H1 (cell line): ENCODE measurements around the gene CASR. TPM values are rescaled to one million over a fixed set of nuclear protein-coding genes. Genes with fewer than 3 reads are reported as not detected.

Experiments
- CTCF ChIA-PET: fragments of 300-600 bp; sonication (Branson Sonifier 250); formaldehyde crosslinking; loops from one replicate; lab custom pipeline; 2021; ENCODE audit not compliant: partially characterized antibody; lab: Charles Lee
- POLR2A ChIA-PET: fragments of 300-600 bp; sonication (Branson Sonifier 250); formaldehyde crosslinking; loops from one replicate; lab custom pipeline; 2021; ENCODE audit warnings: inconsistent platforms; ENCODE audit not compliant: partially characterized antibody; lab: Charles Lee
- DNase-seq, 2 experiments: peaks; one replicate each; pipeline versions ENCODE4 v3.0.0 to v3.0.0-alpha.2; 2010 to 2022; ENCODE audit warnings: low spot score in 2 of 2, low read depth in 1 of 2, mixed read lengths in 1 of 2
- FAIRE-seq: peaks from 2 replicates; lab custom pipeline; 2011; peaks lifted over from hg19 to GRCh38; lab: Jason Lieb, UNC
- H2AFZ ChIP-seq: 2 replicates; pipeline ENCODE4 v1.8.1; 2012; ENCODE audit warnings: low read length, inconsistent platforms
- H2AK5ac ChIP-seq: 2 replicates; pipeline ENCODE4 v1.6.1; 2013; ENCODE audit warnings: low read depth, low read length
- H2BK120ac ChIP-seq: replicated peaks from 2 replicates; pipeline ENCODE3; 2013; ENCODE audit warnings: low read depth, low read length, inconsistent platforms
- H2BK12ac ChIP-seq: 2 replicates; pipeline ENCODE4 v1.6.1; 2013; ENCODE audit warnings: low read depth, low read length
- H2BK15ac ChIP-seq: 2 replicates; pipeline ENCODE4 v1.6.1; 2013; ENCODE audit warnings: low read length
- H2BK20ac ChIP-seq: 2 replicates; pipeline ENCODE4 v1.6.1; 2013; ENCODE audit warnings: low read length
- H2BK5ac ChIP-seq: 2 replicates; pipeline ENCODE4 v1.6.1; 2013; ENCODE audit warnings: low read depth, low read length
- H3K14ac ChIP-seq: 2 replicates; pipeline ENCODE4 v1.6.1; 2013; ENCODE audit warnings: inconsistent platforms; ENCODE audit not compliant: insufficient read length
- H3K18ac ChIP-seq: 2 replicates; pipeline ENCODE4 v1.6.1; 2013; ENCODE audit warnings: low read length; ENCODE audit errors: extremely low read depth
- H3K23ac ChIP-seq: 2 replicates; pipeline ENCODE4 v1.6.1; 2013; ENCODE audit warnings: inconsistent platforms; ENCODE audit not compliant: insufficient read length
- H3K23me2 ChIP-seq: 2 replicates; pipeline ENCODE4 v1.6.1; 2013; ENCODE audit warnings: low read depth, low read length
- H3K27ac ChIP-seq: 2 replicates; pipeline ENCODE4 v1.6.1; 2011; ENCODE audit warnings: low read depth, low read length, inconsistent platforms
- H3K27me3 ChIP-seq, 4 experiments: replicated peaks in 1 of 4; 1 replicate in 1 of 4; 2 replicates in 3 of 4; pipeline versions ENCODE4 v1.6.1 to v1.8.1; 2011 to 2013; ENCODE audit warnings: low read length in 3 of 4, mild to moderate bottlenecking in 3 of 4, inconsistent platforms in 2 of 4, mixed read lengths in 2 of 4, moderate library complexity in 1 of 4; ENCODE audit not compliant: control insufficient read depth in 3 of 4, insufficient read depth in 3 of 4; ENCODE audit errors: extremely low read depth in 1 of 4
- H3K36me3 ChIP-seq, 4 experiments: 2 replicates each; pipeline versions ENCODE4 v1.6.1 to v1.8.1; 2011 to 2013; ENCODE audit warnings: mild to moderate bottlenecking in 4 of 4, low read length in 3 of 4, moderate library complexity in 2 of 4, control low read depth in 1 of 4, inconsistent platforms in 1 of 4; ENCODE audit not compliant: insufficient read depth in 4 of 4, control insufficient read depth in 2 of 4
- H3K4ac ChIP-seq: replicated peaks from 2 replicates; pipeline ENCODE3; 2013; ENCODE audit warnings: low read length, low read depth, mixed read lengths, inconsistent platforms; ENCODE audit not compliant: insufficient read length
- H3K4me1 ChIP-seq, 4 experiments: replicated peaks in 1 of 4; 1 replicate in 1 of 4; 2 replicates in 3 of 4; pipeline versions ENCODE4 v1.6.1 to v1.8.1; 2011 to 2013; ENCODE audit warnings: low read length in 3 of 4, inconsistent platforms in 2 of 4, mixed read lengths in 1 of 4; ENCODE audit not compliant: insufficient read depth in 4 of 4, control insufficient read depth in 3 of 4
- H3K4me2 ChIP-seq, 2 experiments: 2 replicates each; pipeline versions ENCODE4 v1.6.1 to v1.8.1; 2011 to 2013; ENCODE audit warnings: low read depth in 2 of 2, low read length in 2 of 2, control low read depth in 1 of 2, inconsistent platforms in 1 of 2, mild to moderate bottlenecking in 1 of 2; ENCODE audit not compliant: insufficient read depth in 1 of 2
- H3K4me3 ChIP-seq, 4 experiments: fragments of 200-600, 300-600 bp in 1 of 4; sonication (generic), shearing (Covaris generic), sonication (Bioruptor Twin) in 1 of 4; 2 replicates each; pipeline versions ENCODE4 v1.5.1 to v1.8.1; 2011 to 2016; ENCODE audit warnings: low read length in 4 of 4, low read depth in 3 of 4, control low read depth in 2 of 4, inconsistent platforms in 2 of 4, mild to moderate bottlenecking in 2 of 4, mixed read lengths in 1 of 4, moderate library complexity in 1 of 4; ENCODE audit not compliant: insufficient read depth in 2 of 4; ENCODE audit errors: extremely low read depth in 1 of 4
- H3K56ac ChIP-seq: replicated peaks from 2 replicates; pipeline ENCODE3; 2013; ENCODE audit warnings: low read depth, mild to moderate bottlenecking, mixed read lengths, low read length, inconsistent platforms; ENCODE audit not compliant: insufficient read length
- H3K79me1 ChIP-seq: 2 replicates; pipeline ENCODE4 v1.6.1; 2013; ENCODE audit warnings: low read depth, low read length, control low read depth
- H3K79me2 ChIP-seq, 2 experiments: 2 replicates each; pipeline versions ENCODE4 v1.6.1 to v1.8.1; 2012 to 2013; ENCODE audit warnings: low read length in 2 of 2, mild to moderate bottlenecking in 2 of 2, inconsistent platforms in 1 of 2; ENCODE audit not compliant: insufficient read depth in 2 of 2, control insufficient read depth in 1 of 2
- H3K9ac ChIP-seq, 4 experiments: replicated peaks in 1 of 4; 1 replicate in 1 of 4; 2 replicates in 3 of 4; pipeline versions ENCODE4 v1.6.1 to v1.8.1; 2011 to 2013; ENCODE audit warnings: low read depth in 3 of 4, low read length in 3 of 4, control low read depth in 2 of 4, mild to moderate bottlenecking in 2 of 4, moderate library complexity in 2 of 4, inconsistent platforms in 1 of 4; ENCODE audit errors: extremely low read depth in 1 of 4
- H3K9me3 ChIP-seq, 2 experiments: 2 replicates each; pipeline versions ENCODE4 v1.6.1 to v1.8.1; 2012 to 2013; ENCODE audit warnings: mild to moderate bottlenecking in 2 of 2, moderate library complexity in 2 of 2, control low read depth in 1 of 2, inconsistent platforms in 1 of 2, low read depth in 1 of 2, low read length in 1 of 2, mixed read lengths in 1 of 2; ENCODE audit not compliant: insufficient read depth in 2 of 2
- H4K20me1 ChIP-seq, 2 experiments: replicated peaks in 1 of 2; 2 replicates each; pipeline versions ENCODE3 to v1.8.1; 2011 to 2013; ENCODE audit warnings: inconsistent platforms in 2 of 2, low read length in 2 of 2, mild to moderate bottlenecking in 1 of 2; ENCODE audit not compliant: insufficient read depth in 2 of 2, control insufficient read depth in 1 of 2
- H4K5ac ChIP-seq: 2 replicates; pipeline ENCODE4 v1.6.1; 2013; ENCODE audit warnings: low read length, low read depth, mixed read lengths, inconsistent platforms; ENCODE audit not compliant: insufficient read length
- H4K8ac ChIP-seq: 2 replicates; pipeline ENCODE4 v1.8.0; 2013; ENCODE audit warnings: mild to moderate bottlenecking, moderate library complexity, low read length, inconsistent platforms; ENCODE audit not compliant: insufficient read depth; ENCODE audit errors: extremely low read depth
- H4K91ac ChIP-seq: replicated peaks from 2 replicates; pipeline ENCODE3; 2013; ENCODE audit warnings: low read length, mixed read lengths, inconsistent platforms; ENCODE audit not compliant: insufficient read length
- BACH1 ChIP-seq: IDR thresholded peaks from 2 replicates; pipeline ENCODE4 v1.6.1; 2012; ENCODE audit warnings: low read length, improper control_type of control experiment
- CREB1 ChIP-seq: IDR thresholded peaks from 2 replicates; pipeline ENCODE4 v1.6.1; 2012; ENCODE audit warnings: inconsistent platforms
- CTBP2 ChIP-seq: IDR thresholded peaks from 2 replicates; pipeline ENCODE4 v1.7.0; 2011; ENCODE audit warnings: borderline replicate concordance, mild to moderate bottlenecking, moderate library complexity, mixed read lengths, low read length; ENCODE audit not compliant: insufficient read depth, insufficient read length
- HDAC2 ChIP-seq, 2 experiments: fragments of 300-600 bp in 1 of 2; sonication (generic) in 1 of 2; IDR thresholded peaks; 2 replicates each; pipeline ENCODE4 v1.6.1; 2011 to 2012; ENCODE audit warnings: low read depth in 2 of 2, low read length in 2 of 2, mild to moderate bottlenecking in 2 of 2, moderate library complexity in 2 of 2, borderline replicate concordance in 1 of 2, inconsistent platforms in 1 of 2
- KDM1A ChIP-seq: fragments of 200-600, 300-600 bp; sonication (generic); IDR thresholded peaks from 2 replicates; pipeline ENCODE4 v1.7.1; 2016; ENCODE audit warnings: mild to moderate bottlenecking, low read length, borderline replicate concordance
- NRF1 ChIP-seq: IDR thresholded peaks from 2 replicates; pipeline ENCODE4 v1.6.1; 2011; ENCODE audit warnings: mild to moderate bottlenecking, low read depth, low read length, improper control_type of control experiment
- PHF8 ChIP-seq: fragments of 200-600 bp; sonication (generic); conservative IDR thresholded peaks from 2 replicates; pipeline ENCODE4 v1.7.1; 2012; ENCODE audit warnings: low read depth, mild to moderate bottlenecking, inconsistent platforms, low read length, moderate library complexity
- POLR2A ChIP-seq, 2 experiments: IDR thresholded peaks; 1 replicate in 1 of 2; 2 replicates in 1 of 2; pipeline ENCODE4 v1.6.1; 2011; ENCODE audit warnings: low read depth in 2 of 2, low read length in 2 of 2, mild to moderate bottlenecking in 2 of 2; ENCODE audit errors: control extremely low read depth in 1 of 2
- POU5F1 ChIP-seq: IDR thresholded peaks from 2 replicates; pipeline ENCODE4 v1.6.1; 2011; ENCODE audit warnings: low read depth, mild to moderate bottlenecking, low read length, moderate library complexity
- RAD21 ChIP-seq, 2 experiments: IDR thresholded peaks in 1 of 2; conservative IDR thresholded peaks in 1 of 2; 2 replicates each; pipeline ENCODE4 v1.6.1; 2011; ENCODE audit warnings: low read depth in 2 of 2, low read length in 2 of 2, improper control_type of control experiment in 1 of 2, inconsistent platforms in 1 of 2, mild to moderate bottlenecking in 1 of 2, moderate library complexity in 1 of 2
- RFX5 ChIP-seq: IDR thresholded peaks from 2 replicates; pipeline ENCODE4 v1.6.1; 2011; ENCODE audit warnings: low read depth, low read length, improper control_type of control experiment, borderline replicate concordance
- RNF2 ChIP-seq: fragments of 200-900, 300-1000 bp; sonication (generic); IDR thresholded peaks from 2 replicates; pipeline ENCODE4 v1.7.1; 2016; ENCODE audit warnings: borderline replicate concordance, low read depth, mild to moderate bottlenecking, antibody characterized with exemption, low read length; ENCODE audit not compliant: poor library complexity, severe bottlenecking; ENCODE audit errors: missing control alignments
- SIN3A ChIP-seq, 2 experiments: IDR thresholded peaks in 1 of 2; conservative IDR thresholded peaks in 1 of 2; 2 replicates each; pipeline ENCODE4 v1.6.1; 2011 to 2012; ENCODE audit warnings: low read length in 2 of 2, improper control_type of control experiment in 1 of 2, low read depth in 1 of 2, mild to moderate bottlenecking in 1 of 2
- WGBS, 2 experiments: shearing (Covaris generic) in 1 of 2; methylation state at CpG; one replicate each; pipeline versions ENCODE4 v1.1.6 to v1.1.7; 2013 to 2015; ENCODE audit warnings: low lambda C conversion rate in 2 of 2, mixed read lengths in 2 of 2, inconsistent platforms in 1 of 2, low coverage in 1 of 2, missing lambda C conversion rate in 1 of 2; ENCODE audit not compliant: insufficient replicate concordance in 2 of 2, insufficient coverage in 1 of 2, insufficient read length in 1 of 2; ENCODE audit errors: extremely low coverage in 1 of 2, missing lambda C conversion rate in 1 of 2; 5-methylcytosine and 5-hydroxymethylcytosine counted together
- polyA plus RNA-seq, 7 experiments: library from polyadenylated mRNA; depleted of rRNA in 3 of 7; stranded (reverse) in 5 of 7; unstranded in 2 of 7; fragments of >200 nt in 5 of 7; fragments of 200-250 nt in 2 of 7; gene quantifications; 1 replicate in 5 of 7; 2 replicates in 1 of 7; 4 replicates in 1 of 7; pipeline versions ENCODE4 v1.2.1 to v1.2.3, GENCODE V29; 2011 to 2013; ENCODE audit warnings: missing spikeins in 2 of 7, mixed read lengths in 2 of 7
- total RNA-seq: library from RNA; stranded (reverse); fragmentation: NEBNext Ultra II Directional; extraction: Animal tissue kit (Norgen Biotek cat#: 25700); gene quantifications from 2 replicates; pipeline ENCODE4 v1.2.1, GENCODE V29; 2021

The CASR gene
- total and polyA plus RNA-seq, 2 of the 8 experiments (the other 6 are each of a cell fraction or from before 2014, with no cell fraction given) = 0.36 to 0.58 TPM

DNA sequence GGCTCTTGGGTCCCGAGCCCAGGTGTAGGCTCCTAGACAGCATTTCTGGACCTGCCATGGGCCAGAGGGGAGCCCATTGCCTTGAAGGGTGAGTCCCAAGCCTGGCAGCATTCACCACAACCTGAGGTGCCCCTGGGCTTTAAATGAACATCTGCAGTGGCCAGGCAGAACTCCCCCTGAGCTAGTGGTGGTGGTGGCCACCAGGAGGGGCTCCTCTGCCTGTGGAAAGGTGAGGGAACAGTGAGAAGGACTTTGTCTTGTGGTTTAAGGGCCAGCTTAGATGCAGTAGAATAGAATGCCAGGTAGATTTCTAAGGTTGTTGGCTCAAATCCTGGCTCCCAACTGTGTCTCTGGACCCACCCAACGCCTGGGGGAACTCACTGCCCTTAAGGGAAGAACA lies 55.6 kb downstream of the CASR start:
- FAIRE-seq = no peak
- no peak overlapping the region for H2BK12ac ChIP-seq
- no peaks in the 10 kb centered on the region for H3K79me2 ChIP-seq
- H2BK5ac ChIP-seq = no peak overlapping the region
- no peak overlapping the region for H2AK5ac ChIP-seq
- H3K18ac ChIP-seq = no peak overlapping the region
- no peak overlapping the region for H3K14ac ChIP-seq
- ChIA-PET POLR2A (no interaction called here), CTCF (interaction anchor here (0.7 to 1.5 kb wide), 10 partner anchors 9 to 67 kb away, joined by 3 to 6 read pairs (median 3); no protein-coding TSS in a partner anchor)
- H4K8ac ChIP-seq = no peak overlapping the region
- H2BK15ac ChIP-seq = no peak overlapping the region
- WGBS, 2 experiments = 92% methylated on average over 2 of the region's 2 CpGs; no CpG with 5 or more reads in 1 of the 2 experiments
- H3K27ac ChIP-seq = no peak overlapping the region
- H3K23me2 ChIP-seq = no peaks in the 10 kb centered on the region
- no peaks in the 10 kb centered on the region for H3K27me3 ChIP-seq
- H3K36me3 ChIP-seq = no peaks in the 10 kb centered on the region
- H3K79me1 ChIP-seq = no peaks in the 10 kb centered on the region
- H3K56ac ChIP-seq = no peak overlapping the region
- no peak overlapping the region for H3K9ac ChIP-seq
- H3K23ac ChIP-seq = no peak overlapping the region
- H2BK120ac ChIP-seq = no peak overlapping the region
- H4K20me1 ChIP-seq = no peaks in the 10 kb centered on the region
- no peaks in the 10 kb centered on the region for H3K4me1 ChIP-seq
- H3K4me2 ChIP-seq = no peak overlapping the region
- H4K5ac ChIP-seq = no peak overlapping the region
- DNase-seq = no peak
- H4K91ac ChIP-seq = no peak overlapping the region
- no peak overlapping the region for H3K4ac ChIP-seq
- no peak overlapping the region for H2AFZ ChIP-seq
- no peak overlapping the region for H3K4me3 ChIP-seq
- H3K9me3 ChIP-seq = no peaks in the 10 kb centered on the region
- no peak overlapping the region for H2BK20ac ChIP-seq
- TF ChIP-seq HDAC2 (IDR thresholded peaks at IDR 0.05; ENCODE audit: borderline replicate concordance in 1 of 2, low read depth in 2 of 2, low read length in 2 of 2) (no peak), RAD21 (IDR thresholded peaks at IDR 0.05 in 1 of 2, conservative IDR thresholded peaks at IDR 0.05 in 1 of 2; ENCODE audit: low read depth in 2 of 2, low read length in 2 of 2) (peak; percentile 16 to 35; a peak in 2 of 4 replicates), RNF2 (no peak), CTBP2 (no peak), SIN3A (conservative IDR thresholded peaks at IDR 0.05 in 1 of 2, IDR thresholded peaks at IDR 0.05 in 1 of 2; ENCODE audit: low read depth in 1 of 2, low read length in 2 of 2) (no peak), POU5F1 (no peak), BACH1 (no peak), PHF8 (no peak), KDM1A (no peak), CREB1 (no peak), NRF1 (no peak), RFX5 (no peak), POLR2A (IDR thresholded peaks at IDR 0.05; ENCODE audit: control extremely low read depth in 1 of 2, low read depth in 2 of 2, low read length in 2 of 2) (no peak)
